HG03139 (cell line): Measurements from ENCODE around the gene CAPN2.
"Not testable (repeated sequence)": the region's sequence is repeated elsewhere in the genome, so short reads cannot be mapped to it uniquely, and the experiment has no call there.

Experiments used
- ATAC-seq: cut with Tn5 transposase; IDR thresholded peaks from one replicate; pipeline ENCODE4 v1.9.1; 2021; ENCODE audit not compliant: unreplicated experiment

The CAPN2 gene

GRCh38 chr1:223784541-223784940, 72.2 kb downstream of the CAPN2 start:
- ATAC-seq: no peak

GRCh38 chr1:223785808-223786207, 73.5 kb downstream of the CAPN2 start:
- no peak for ATAC-seq

GRCh38 chr1:223788746-223789415, 76.5 kb downstream of the CAPN2 start:
- no peak for ATAC-seq

GRCh38 chr1:223792046-223792445, 79.7 kb downstream of the CAPN2 start:
- no peak for ATAC-seq

GRCh38 chr1:223793716-223794115, 81.4 kb downstream of the CAPN2 start:
- ATAC-seq: no peak

GRCh38 chr1:223794136-223794880, 82.0 kb downstream of the CAPN2 start:
- no peak for ATAC-seq

GRCh38 chr1:223796210-223796609, 83.9 kb downstream of the CAPN2 start:
- ATAC-seq: no peak

GRCh38 chr1:223802032-223802431, 89.7 kb downstream of the CAPN2 start:
- ATAC-seq: no peak

GRCh38 chr1:223802602-223803001, 90.3 kb downstream of the CAPN2 start:
- no peak for ATAC-seq

- ATAC-seq: no peak
Observed at GRCh38 chr1:223803211-223803610, 90.9 kb downstream of the CAPN2 start.

- ATAC-seq: not testable (repeated sequence)
Observed at GRCh38 chr1:223809905-223810304, 97.6 kb downstream of the CAPN2 start.

- ATAC-seq: no peak
Observed at GRCh38 chr1:223810586-223810985, 98.2 kb downstream of the CAPN2 start.

- ATAC-seq: no peak
Observed at GRCh38 chr1:223811634-223812101, 99.3 kb downstream of the CAPN2 start.

GRCh38 chr1:223813645-223814044, 101.3 kb downstream of the CAPN2 start:
- ATAC-seq: no peak

GRCh38 chr1:223815020-223815853, 102.9 kb downstream of the CAPN2 start:
- no peak for ATAC-seq

GRCh38 chr1:223815865-223816264, 103.5 kb downstream of the CAPN2 start:
- no peak for ATAC-seq

GRCh38 chr1:223817265-223817664, 104.9 kb downstream of the CAPN2 start:
- not testable (repeated sequence) for ATAC-seq

- ATAC-seq: no peak
Observed at GRCh38 chr1:223819730-223820514, 107.6 kb downstream of the CAPN2 start.

- ATAC-seq: no peak
Observed at GRCh38 chr1:223820515-223820858, 108.1 kb downstream of the CAPN2 start.

GRCh38 chr1:223820971-223821370, 108.6 kb downstream of the CAPN2 start:
- ATAC-seq: no peak

- no peak for ATAC-seq
Observed at GRCh38 chr1:223824287-223824686, 111.9 kb downstream of the CAPN2 start.
